Spleen (tissue), 11 donors: Measurements from ENCODE around the gene SPEM2. TPM values are rescaled to one million over a fixed set of nuclear protein-coding genes. Genes with fewer than 3 reads are reported as not detected.
A peak's percentile ranks its signal among the peaks of the same experiment; 100 is the strongest.

Experiments
- DNase-seq: peaks from one replicate; pipeline ENCODE4 v3.0.0-alpha.2; 2020
- H3K27ac ChIP-seq, 8 donors: fragments of 200-600 bp; sonication (generic) in 7 of 8; 1 replicate in 4 of 8; 2 replicates in 4 of 8; pipeline versions ENCODE4 v1.5.0 to v1.8.0; 2016 to 2021; ENCODE audit warnings: inconsistent platforms in 4 of 8, mild to moderate bottlenecking in 4 of 8, moderate library complexity in 1 of 8
- H3K27me3 ChIP-seq, 7 donors: fragments of 200-600 bp; sonication (generic) in 6 of 7; replicated peaks in 1 of 7; 1 replicate in 4 of 7; 2 replicates in 3 of 7; pipeline versions ENCODE4 v1.5.0 to v1.8.0; 2016 to 2021; ENCODE audit warnings: inconsistent platforms in 3 of 7, mild to moderate bottlenecking in 1 of 7
- H3K36me3 ChIP-seq, 6 donors: fragments of 200-600 bp; sonication (generic) in 5 of 6; 1 replicate in 4 of 6; 2 replicates in 2 of 6; pipeline versions ENCODE4 v1.5.0 to v1.8.0; 2016 to 2021; ENCODE audit warnings: inconsistent platforms in 2 of 6
- H3K4me1 ChIP-seq, 6 donors: fragments of 200-600 bp; sonication (generic) in 5 of 6; 1 replicate in 3 of 6; 2 replicates in 3 of 6; pipeline versions ENCODE4 v1.5.0 to v1.8.0; 2016 to 2021; ENCODE audit warnings: inconsistent platforms in 3 of 6
- H3K4me3 ChIP-seq, 8 donors: fragments of 200-600 bp; sonication (generic) in 7 of 8; 1 replicate in 4 of 8; 2 replicates in 4 of 8; pipeline versions ENCODE4 v1.5.0 to v1.8.0; 2016 to 2021; ENCODE audit warnings: inconsistent platforms in 4 of 8, mild to moderate bottlenecking in 4 of 8, moderate library complexity in 2 of 8
- H3K9me3 ChIP-seq, 8 donors: fragments of 200-600 bp; sonication (generic) in 7 of 8; 1 replicate in 4 of 8; 2 replicates in 4 of 8; pipeline versions ENCODE4 v1.5.0 to v1.8.0; 2016 to 2021; ENCODE audit warnings: inconsistent platforms in 4 of 8
- POLR2A ChIP-seq, 3 donors: fragments of 450-650 bp; IDR thresholded peaks; one replicate each; pipeline ENCODE4 v1.5.1; 2017; ENCODE audit warnings: antibody characterized with exemption in 3 of 3, mild to moderate bottlenecking in 1 of 3
- POLR2AphosphoS5 ChIP-seq, 3 donors: sonication (generic); formaldehyde crosslinking; IDR thresholded peaks; one replicate each; pipeline ENCODE4 v1.5.1; 2017; ENCODE audit warnings: antibody characterized with exemption in 3 of 3
- WGBS, 5 donors: extraction: QIAGEN DNeasy Blood & Tissue Kit in 3 of 5; methylation state at CpG; one replicate each; pipeline versions ENCODE4 v1.1.5 to v1.1.7; 2013 to 2018; 5-methylcytosine and 5-hydroxymethylcytosine counted together
- intact Hi-C: fragments of 100-400 bp; cut with DNase I; formaldehyde crosslinking; loops from one replicate; pipeline ENCODE4 v1.15.0; 2023; ENCODE audit warnings: low total_unique reads
- polyA plus RNA-seq, 3 donors: library from polyadenylated mRNA; stranded (reverse); fragments of 200-250 nt; gene quantifications; one replicate each; pipeline ENCODE4 v1.2.1, GENCODE V29; 2013
- total RNA-seq, 7 donors: library from RNA; depleted of rRNA in 3 of 7; stranded (reverse); fragments of >200 nt in 3 of 7; fragmentation: NEBNext Ultra II Directional in 4 of 7; extraction: Animal tissue kit (Norgen Biotek cat#: 25700) in 4 of 7; gene quantifications; one replicate each; pipeline versions ENCODE4 v1.1.0 to v1.2.1, GENCODE V29; 2016 to 2021
- TF ChIP-seq, protein P1 (sequence below), 11 experiments: fragments of 200-600 bp in 7 of 11; fragments of 450-650 bp in 4 of 11; sonication (generic) in 4 of 11; IDR thresholded peaks in 8 of 11; conservative IDR thresholded peaks in 3 of 11; 1 replicate in 7 of 11; 2 replicates in 4 of 11; pipeline versions ENCODE4 v1.4.0 to v1.8.0; 2016 to 2021; ENCODE audit warnings: antibody characterized with exemption in 11 of 11, inconsistent platforms in 4 of 11, mild to moderate bottlenecking in 1 of 11
- donor health status: healthy with polysubstance abuse.
- donor health status: DM: no; HTN: no; CAD: no; lungs with moderate emphysema.
- donor health status: DM: no; HTN: no; CAD: no.
- donor health status: Bipolar disorder and iron deficiency.
- donor health status: healthy.
- donor health status: DM: no; HTN: no; CAD: no.
- donor health status: DM: yes; HTN: yes; CAD: no.

SPEM2 gene
- total and polyA plus RNA-seq, 10 donors = not detected

DNA sequence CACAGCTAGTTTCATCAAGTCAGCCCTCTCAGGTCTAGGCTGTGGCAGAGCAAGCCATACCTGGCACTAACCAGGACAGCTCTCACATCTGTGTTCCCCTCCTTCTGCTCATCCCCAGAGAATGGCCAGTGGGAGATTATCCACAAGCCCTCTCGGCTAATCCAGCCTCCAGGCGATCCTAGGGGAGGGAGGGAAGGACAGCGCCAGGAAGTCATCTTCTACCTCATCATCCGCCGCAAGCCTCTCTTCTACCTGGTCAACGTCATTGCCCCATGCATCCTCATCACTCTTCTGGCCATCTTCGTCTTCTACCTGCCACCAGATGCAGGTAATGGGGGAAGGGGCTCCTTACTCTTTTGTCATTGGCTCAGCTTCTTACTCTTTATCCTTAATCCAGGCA is 23.0 kb downstream of the SPEM2 start:
- no peak for DNase-seq
- intact Hi-C loops = no loop called here
- TF ChIP-seq POLR2AphosphoS5 (IDR thresholded peaks at IDR 0.05) (no peak), POLR2A (IDR thresholded peaks at IDR 0.05) (no peak)
- TF ChIP-seq, protein P1, sequence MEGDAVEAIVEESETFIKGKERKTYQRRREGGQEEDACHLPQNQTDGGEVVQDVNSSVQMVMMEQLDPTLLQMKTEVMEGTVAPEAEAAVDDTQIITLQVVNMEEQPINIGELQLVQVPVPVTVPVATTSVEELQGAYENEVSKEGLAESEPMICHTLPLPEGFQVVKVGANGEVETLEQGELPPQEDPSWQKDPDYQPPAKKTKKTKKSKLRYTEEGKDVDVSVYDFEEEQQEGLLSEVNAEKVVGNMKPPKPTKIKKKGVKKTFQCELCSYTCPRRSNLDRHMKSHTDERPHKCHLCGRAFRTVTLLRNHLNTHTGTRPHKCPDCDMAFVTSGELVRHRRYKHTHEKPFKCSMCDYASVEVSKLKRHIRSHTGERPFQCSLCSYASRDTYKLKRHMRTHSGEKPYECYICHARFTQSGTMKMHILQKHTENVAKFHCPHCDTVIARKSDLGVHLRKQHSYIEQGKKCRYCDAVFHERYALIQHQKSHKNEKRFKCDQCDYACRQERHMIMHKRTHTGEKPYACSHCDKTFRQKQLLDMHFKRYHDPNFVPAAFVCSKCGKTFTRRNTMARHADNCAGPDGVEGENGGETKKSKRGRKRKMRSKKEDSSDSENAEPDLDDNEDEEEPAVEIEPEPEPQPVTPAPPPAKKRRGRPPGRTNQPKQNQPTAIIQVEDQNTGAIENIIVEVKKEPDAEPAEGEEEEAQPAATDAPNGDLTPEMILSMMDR (IDR thresholded peaks at IDR 0.05 in 8 of 11, conservative IDR thresholded peaks at IDR 0.05 in 3 of 11) = no peak
- no peak overlapping the region for H3K27ac ChIP-seq
- H3K27me3 ChIP-seq = peaks cover 0 to 49% (median 24%) of the 10 kb centered on the region in 7 donors
- H3K4me3 ChIP-seq = no peak overlapping the region
- no peaks in the 10 kb centered on the region for H3K36me3 ChIP-seq
- WGBS, 5 donors = 86 to 97% (median 94%) methylated on average over 7 of the region's 7 CpGs
- no peaks in the 10 kb centered on the region for H3K9me3 ChIP-seq
- peaks cover 4 to 30% (median 20%) of the 10 kb centered on the region in 6 donors for H3K4me1 ChIP-seq

DNA sequence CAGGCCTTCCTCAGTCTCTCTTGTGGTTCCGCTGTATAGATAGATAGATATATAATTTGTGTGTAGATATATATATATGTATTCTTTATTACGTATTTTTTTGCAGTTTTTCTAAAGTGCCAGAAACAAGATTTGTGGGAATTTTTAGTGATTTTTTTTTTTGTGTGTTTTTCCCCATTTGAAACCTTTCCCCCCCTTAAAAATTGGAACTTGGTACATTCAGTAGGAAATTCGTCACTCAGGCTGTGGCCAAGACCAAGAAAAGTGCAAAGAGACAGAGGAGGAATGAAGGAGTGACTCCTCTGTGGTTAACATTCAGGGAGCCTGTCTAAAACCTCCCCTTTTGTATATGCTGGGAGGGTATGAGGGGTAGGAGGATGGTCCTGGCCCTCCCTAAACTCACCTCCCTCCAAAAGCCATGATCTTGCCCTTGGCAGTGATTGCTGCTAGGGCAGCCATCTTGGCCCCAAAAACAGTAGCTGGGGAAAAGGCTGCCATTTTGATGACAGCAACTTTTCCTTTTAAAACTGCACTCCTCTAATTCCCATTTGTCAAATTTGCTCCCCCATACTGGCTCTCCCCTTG is 34.6 kb downstream of the SPEM2 start:
- Histone ChIP-seq H3K27ac (no peak overlapping the region), H3K4me1 (peaks cover 0 to 17% (median 13%) of the 10 kb centered on the region in 6 donors), H3K27me3 (no peaks in the 10 kb centered on the region), H3K4me3 (no peak overlapping the region), H3K9me3 (no peaks in the 10 kb centered on the region), H3K36me3 (peaks cover 0 to 48% (median 27%) of the 10 kb centered on the region in 6 donors)
- intact Hi-C loops = no loop called here
- TF ChIP-seq, protein P1 (IDR thresholded peaks at IDR 0.05 in 8 of 11, conservative IDR thresholded peaks at IDR 0.05 in 3 of 11) = no peak
- TF ChIP-seq POLR2AphosphoS5 (IDR thresholded peaks at IDR 0.05) = no peak
- TF ChIP-seq POLR2A (IDR thresholded peaks at IDR 0.05) = no peak
- DNase-seq = no peak
- 73 to 83% (median 77%) methylated on average over 3 of the region's 3 CpGs for WGBS, 5 donors

DNA sequence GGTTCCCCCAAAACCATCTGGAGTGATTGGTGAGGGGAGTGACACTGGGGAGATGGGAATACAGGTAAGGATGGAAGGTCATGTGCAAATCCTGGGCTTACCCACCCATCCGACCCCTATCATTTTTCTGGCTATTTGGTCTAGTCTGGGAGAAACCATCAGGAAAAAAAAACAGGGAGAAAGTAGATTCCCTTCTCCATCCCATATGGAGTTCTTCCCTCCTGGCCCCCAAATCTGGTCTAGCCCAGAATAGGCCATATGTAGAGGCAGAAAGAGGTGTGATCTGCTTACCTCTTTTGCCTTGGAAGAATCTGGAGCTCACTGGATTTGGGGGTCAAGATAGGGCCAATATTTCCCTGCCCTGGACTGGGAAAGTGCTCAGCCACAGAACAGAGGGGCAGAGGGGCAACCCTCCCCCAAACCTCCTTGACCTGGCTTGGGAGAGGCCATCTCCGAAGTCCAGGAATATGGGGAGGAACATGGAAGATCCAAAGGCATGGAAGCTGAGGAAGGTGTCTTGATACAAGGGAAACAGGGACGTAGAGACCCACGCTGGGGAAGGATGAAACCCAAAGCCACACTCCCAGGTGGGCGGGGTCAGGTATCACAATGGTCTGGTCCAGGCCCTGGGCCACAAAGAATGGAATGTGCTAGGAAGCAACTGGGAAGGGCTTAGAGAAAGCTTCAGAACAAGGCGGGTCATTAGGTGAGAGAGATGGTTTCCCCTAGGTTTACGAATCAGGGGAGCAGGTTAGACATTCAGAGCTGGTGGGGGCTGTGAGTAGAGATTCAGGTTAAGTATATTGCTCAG is 35.6 kb downstream of the SPEM2 start:
- Histone ChIP-seq H3K27ac (no peak overlapping the region), H3K36me3 (peaks cover 0 to 58% (median 37%) of the 10 kb centered on the region in 6 donors), H3K9me3 (no peaks in the 10 kb centered on the region), H3K4me3 (no peak overlapping the region), H3K4me1 (peaks cover 0 to 21% (median 14%) of the 10 kb centered on the region in 6 donors), H3K27me3 (no peaks in the 10 kb centered on the region)
- peak in 1 of 3 donors; percentile 11 for TF ChIP-seq POLR2AphosphoS5 (IDR thresholded peaks at IDR 0.05)
- TF ChIP-seq, protein P1 (IDR thresholded peaks at IDR 0.05 in 8 of 11, conservative IDR thresholded peaks at IDR 0.05 in 3 of 11) = no peak
- intact Hi-C loops = no loop called here
- DNase-seq = no peak
- WGBS, 5 donors = 92 to 100% (median 95%) methylated on average over 7 of the region's 7 CpGs
